Bronchial smooth muscle cell (primary cell): ENCODE results near the gene DUSP6. TPM values are rescaled to one million over a fixed set of nuclear protein-coding genes. Genes with fewer than 3 reads are reported as not detected.

ENCODE experiments used
- total RNA-seq: library from RNA; depleted of rRNA; stranded (reverse); fragments of >200 nt; gene quantifications from 2 replicates; pipeline ENCODE4 v1.2.1, GENCODE V29; 2014

Gene DUSP6, protein sequence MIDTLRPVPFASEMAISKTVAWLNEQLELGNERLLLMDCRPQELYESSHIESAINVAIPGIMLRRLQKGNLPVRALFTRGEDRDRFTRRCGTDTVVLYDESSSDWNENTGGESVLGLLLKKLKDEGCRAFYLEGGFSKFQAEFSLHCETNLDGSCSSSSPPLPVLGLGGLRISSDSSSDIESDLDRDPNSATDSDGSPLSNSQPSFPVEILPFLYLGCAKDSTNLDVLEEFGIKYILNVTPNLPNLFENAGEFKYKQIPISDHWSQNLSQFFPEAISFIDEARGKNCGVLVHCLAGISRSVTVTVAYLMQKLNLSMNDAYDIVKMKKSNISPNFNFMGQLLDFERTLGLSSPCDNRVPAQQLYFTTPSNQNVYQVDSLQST
- 9.5 and 14.5 TPM in 2 replicates for total RNA-seq

DNA sequence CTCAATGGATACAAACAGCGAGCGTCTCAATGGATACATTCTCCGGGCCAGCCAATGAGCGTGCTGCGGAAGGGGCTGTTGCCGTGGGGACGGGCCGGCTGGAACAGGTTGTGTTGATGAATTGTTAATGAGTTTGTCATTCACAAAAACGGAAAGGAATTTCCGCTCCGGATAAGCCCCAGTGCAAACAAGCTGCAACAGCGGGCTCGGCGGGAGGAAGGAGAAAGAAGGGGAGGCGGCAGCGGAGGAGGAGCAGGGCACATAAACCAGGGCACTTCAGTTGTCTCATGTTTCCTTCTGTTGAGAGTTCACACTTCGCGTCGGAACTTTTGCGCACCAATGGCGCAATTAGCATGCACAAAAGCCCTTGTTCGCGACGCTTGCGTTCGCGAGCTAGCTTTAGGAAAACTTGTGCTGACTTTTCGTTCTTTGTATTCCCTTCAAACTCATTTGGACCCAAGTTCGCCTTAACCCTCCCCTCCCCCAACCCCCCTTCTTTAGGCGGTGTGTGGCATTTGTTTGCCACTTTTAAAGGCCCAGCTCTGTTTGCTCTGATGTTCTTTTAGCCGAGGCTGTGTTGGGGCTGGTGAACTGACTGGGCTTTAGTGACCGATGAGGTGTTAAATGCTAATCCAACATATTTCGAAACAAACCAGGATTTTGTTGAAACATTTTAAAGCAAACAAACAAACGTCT lies at the start of gene DUSP6:
TSS of gene DUSP6 (minus strand) at position 10 of the 696 bp plus-strand sequence. CDS start 462 bp downstream, outside the sequence.

Other genes starting within 250 kb of the DUSP6 start
- gene GALNT4, start 172.3 kb upstream of the DUSP6 start, total RNA-seq: 8.7 and 11.3 TPM in 2 replicates
- gene POC1B, start 173.5 kb upstream of the DUSP6 start, total RNA-seq: 4.6 and 7.7 TPM in 2 replicates